HepG2 (cell line): ENCODE results near the gene CDC42SE1. TPM values are rescaled to one million over a fixed set of nuclear protein-coding genes. Genes with fewer than 3 reads are reported as not detected.

Experiments
- BCL3 ChIP-seq: sonication (generic); formaldehyde crosslinking; IDR thresholded peaks from 2 replicates; pipeline ENCODE4 v1.5.1; 2020; ENCODE audit warnings: mild to moderate bottlenecking, missing genetic modification reagents, moderate library complexity
- CBX5 ChIP-seq: sonication (generic); formaldehyde crosslinking; IDR thresholded peaks from 2 replicates; pipeline ENCODE4 v1.4.0; 2020; ENCODE audit warnings: missing genetic modification reagents, borderline replicate concordance
- EP300 ChIP-seq, 3 experiments: sonication (generic) in 1 of 3; formaldehyde crosslinking in 1 of 3; IDR thresholded peaks; 2 replicates each; pipeline versions ENCODE4 v1.5.1 to v1.6.1; 2011 to 2020; ENCODE audit warnings: low read depth in 2 of 3, low read length in 2 of 3, borderline replicate concordance in 1 of 3, improper control_type of control experiment in 1 of 3, mild to moderate bottlenecking in 1 of 3, missing genetic modification reagents in 1 of 3, moderate library complexity in 1 of 3
- FOXM1 ChIP-seq: sonication (generic); formaldehyde crosslinking; IDR thresholded peaks from 2 replicates; pipeline ENCODE4 v1.5.0; 2020; ENCODE audit warnings: missing genetic modification reagents
- GLI4 ChIP-seq: sonication (generic); formaldehyde crosslinking; IDR thresholded peaks from 2 replicates; pipeline ENCODE4 v1.5.1; 2020; ENCODE audit warnings: missing genetic modification reagents, mild to moderate bottlenecking, moderate library complexity, borderline replicate concordance
- HMGA1 ChIP-seq: sonication (generic); formaldehyde crosslinking; conservative IDR thresholded peaks from 2 replicates; pipeline ENCODE4 v1.4.0; 2020; ENCODE audit warnings: missing genetic modification reagents
- JUND ChIP-seq: sonication (generic); formaldehyde crosslinking; IDR thresholded peaks from 2 replicates; pipeline ENCODE4 v1.8.0; 2022; ENCODE audit warnings: mild to moderate bottlenecking, missing genetic modification reagents
- LBX2 ChIP-seq: sonication (generic); formaldehyde crosslinking; IDR thresholded peaks from 2 replicates; pipeline ENCODE4 v1.5.0; 2020; ENCODE audit warnings: missing genetic modification reagents, mild to moderate bottlenecking, borderline replicate concordance
- MED1 ChIP-seq: sonication (generic); formaldehyde crosslinking; IDR thresholded peaks from 2 replicates; pipeline ENCODE4 v1.4.0; 2020; ENCODE audit warnings: missing genetic modification reagents
- PITX1 ChIP-seq: sonication (generic); formaldehyde crosslinking; IDR thresholded peaks from 2 replicates; pipeline ENCODE4 v1.5.1; 2020; ENCODE audit warnings: mild to moderate bottlenecking, missing genetic modification reagents
- PPARG ChIP-seq: conservative IDR thresholded peaks from 2 replicates; pipeline ENCODE4 v1.6.1; 2016; ENCODE audit warnings: missing biosample characterization, missing genetic modification reagents
- RAD51 ChIP-seq: fragments of 450-650 bp; IDR thresholded peaks from 2 replicates; pipeline ENCODE4 v1.6.1; 2016; ENCODE audit warnings: borderline replicate concordance
- UBTF ChIP-seq: sonication (generic); formaldehyde crosslinking; IDR thresholded peaks from 2 replicates; pipeline ENCODE4 v1.4.0; 2020; ENCODE audit warnings: mild to moderate bottlenecking, missing genetic modification reagents
- ZBTB49 ChIP-seq: sonication (generic); formaldehyde crosslinking; IDR thresholded peaks from 2 replicates; pipeline ENCODE4 v1.4.0; 2020; ENCODE audit warnings: missing genetic modification reagents, borderline replicate concordance
- ZNF101 ChIP-seq: sonication (generic); formaldehyde crosslinking; IDR thresholded peaks from 2 replicates; pipeline ENCODE4 v1.4.0; 2020; ENCODE audit warnings: mild to moderate bottlenecking, low read depth, missing genetic modification reagents, borderline replicate concordance
- ZNF260 ChIP-seq: sonication (generic); formaldehyde crosslinking; IDR thresholded peaks from 2 replicates; pipeline ENCODE4 v1.4.0; 2020; ENCODE audit warnings: missing genetic modification reagents, low read depth, mild to moderate bottlenecking, borderline replicate concordance
- ZNF350 ChIP-seq: sonication (generic); formaldehyde crosslinking; IDR thresholded peaks from 2 replicates; pipeline ENCODE4 v1.4.0; 2020; ENCODE audit warnings: mild to moderate bottlenecking, low read depth, missing genetic modification reagents, borderline replicate concordance
- ZNF7 ChIP-seq: IDR thresholded peaks from 2 replicates; pipeline ENCODE4 v1.6.1; 2016; ENCODE audit warnings: missing biosample characterization, missing genetic modification reagents
- ZNF780A ChIP-seq: sonication (generic); formaldehyde crosslinking; IDR thresholded peaks from 2 replicates; pipeline ENCODE4 v1.8.0; 2022; ENCODE audit warnings: mild to moderate bottlenecking, missing genetic modification reagents, moderate library complexity
- ZUFSP ChIP-seq: sonication (generic); formaldehyde crosslinking; IDR thresholded peaks from 2 replicates; pipeline ENCODE4 v1.9.0; 2021; ENCODE audit warnings: missing genetic modification reagents, mild to moderate bottlenecking, borderline replicate concordance
- polyA plus RNA-seq, 8 experiments: library from polyadenylated mRNA; depleted of rRNA in 3 of 8; stranded (reverse) in 7 of 8; unstranded in 1 of 8; fragments of >200 nt; fragmentation: Illumina TruSeq in 4 of 8; extraction: Trizol in 4 of 8; gene quantifications; 2 replicates each; pipeline versions ENCODE4 v1.2.1 to v1.2.3, GENCODE V29; 2011 to 2016; ENCODE audit warnings: low read depth in 4 of 8, missing spikeins in 1 of 8, mixed read lengths in 1 of 8; ENCODE audit not compliant: insufficient read depth in 1 of 8
- total RNA-seq, 5 experiments: library from RNA; depleted of rRNA; stranded (reverse); fragments of >200 nt; fragmentation: Illumina TruSeq; extraction: Trizol; gene quantifications; 2 replicates each; pipeline ENCODE4 v1.2.3, GENCODE V29; 2016; ENCODE audit warnings: low read depth in 1 of 5

CDC42SE1 gene
- total and polyA plus RNA-seq, 2 of the 13 experiments (the other 11 are each of a cell fraction or from before 2014, with no cell fraction given): 17.6 to 17.9 TPM

- TF ChIP-seq ZUFSP: no peak
- TF ChIP-seq PPARG: no peak; the same call in 1 of the 2 replicates
- TF ChIP-seq ZNF780A (CRISPR knock-in tag): no peak
- no peak; the same call in 1 of the 2 replicates for TF ChIP-seq CBX5 (CRISPR knock-in tag)
- no peak for TF ChIP-seq FOXM1 (CRISPR knock-in tag)
- TF ChIP-seq ZNF350 (CRISPR knock-in tag): peak; percentile 82
- no peak; the same call in 1 of the 2 replicates for TF ChIP-seq BCL3 (CRISPR knock-in tag)
- no peak for TF ChIP-seq EP300 (IDR thresholded peaks at IDR 0.05; ENCODE audit: low read depth in 2 of 2, low read length in 2 of 2)
- TF ChIP-seq EP300 (CRISPR knock-in tag; IDR thresholded peaks at IDR 0.05; ENCODE audit: borderline replicate concordance): peak; percentile 73
- TF ChIP-seq GLI4: no peak
- no peak for TF ChIP-seq HMGA1 (CRISPR knock-in tag)
- no peak for TF ChIP-seq ZNF101 (CRISPR knock-in tag)
- no peak for TF ChIP-seq ZNF7 (CRISPR knock-in tag)
- peak; percentile 87; the same call in 1 of the 2 replicates for TF ChIP-seq UBTF (CRISPR knock-in tag)
- TF ChIP-seq LBX2 (CRISPR knock-in tag): peak; percentile 77; the same call in 1 of the 2 replicates
- peak; percentile 91 for TF ChIP-seq PITX1 (CRISPR knock-in tag)
- TF ChIP-seq MED1 (CRISPR knock-in tag): peak; percentile 73
- TF ChIP-seq ZBTB49 (CRISPR knock-in tag): no peak
- no peak for TF ChIP-seq ZNF260 (CRISPR knock-in tag)
- no peak for TF ChIP-seq RAD51
- no peak for TF ChIP-seq JUND (CRISPR knock-in tag)
Observed at GRCh38 chr1:151059109-151060006, at the start of gene CDC42SE1 (continued).
